Uterus (tissue), 4 donors: ENCODE data around the gene PLOD3. TPM values are rescaled to one million over a fixed set of nuclear protein-coding genes. Genes with fewer than 3 reads are reported as not detected.

Source experiments
- DNase-seq, 2 donors: peaks; one replicate each; pipeline ENCODE4 v3.0.0-alpha.2; 2019 to 2020
- H3K27ac ChIP-seq, 2 donors: fragments of 200-600 bp; sonication (generic); 1 replicate in 1 of 2; 2 replicates in 1 of 2; pipeline ENCODE4 v1.5.1; 2016 to 2018
- H3K27me3 ChIP-seq, 2 donors: fragments of 200-600 bp; sonication (generic); one replicate each; pipeline ENCODE4 v1.5.1; 2018 to 2019; ENCODE audit warnings: control low read depth in 1 of 2
- H3K36me3 ChIP-seq, 2 donors: fragments of 200-600 bp; sonication (generic); one replicate each; pipeline ENCODE4 v1.5.1; 2019; ENCODE audit warnings: control low read depth in 1 of 2
- H3K4me1 ChIP-seq, 2 donors: fragments of 200-600 bp; sonication (generic); one replicate each; pipeline ENCODE4 v1.5.1; 2018 to 2019; ENCODE audit warnings: control low read depth in 1 of 2
- H3K4me3 ChIP-seq, 2 donors: fragments of 200-600 bp; sonication (generic); 1 replicate in 1 of 2; 2 replicates in 1 of 2; pipeline ENCODE4 v1.5.1; 2018 to 2019; ENCODE audit warnings: mild to moderate bottlenecking in 1 of 2
- H3K9me3 ChIP-seq, 2 donors: fragments of 200-600 bp; sonication (generic); one replicate each; pipeline ENCODE4 v1.5.1; 2019; ENCODE audit warnings: control low read depth in 1 of 2
- POLR2A ChIP-seq, 2 donors: fragments of 450-650 bp; IDR thresholded peaks; one replicate each; pipeline ENCODE4 v1.6.1; 2016; ENCODE audit warnings: antibody characterized with exemption in 2 of 2, mild to moderate bottlenecking in 1 of 2, moderate library complexity in 1 of 2
- intact Hi-C: fragments of 100-400 bp; cut with DNase I; formaldehyde crosslinking; loops from one replicate; pipeline ENCODE4 v1.15.1; 2023; ENCODE audit warnings: low total_unique reads
- total RNA-seq, 4 donors: library from RNA; depleted of rRNA in 3 of 4; stranded (reverse); fragments of >200 nt in 3 of 4; gene quantifications; one replicate each; pipeline versions ENCODE4 v1.1.0 to v1.2.4, GENCODE V29; 2014 to 2023
- TF ChIP-seq, protein P1 (sequence below), 4 experiments: fragments of 200-600 bp in 2 of 4; fragments of 450-650 bp in 2 of 4; sonication (generic) in 2 of 4; IDR thresholded peaks; one replicate each; pipeline ENCODE4 v1.5.1; 2016 to 2019; ENCODE audit warnings: antibody characterized with exemption in 4 of 4, mild to moderate bottlenecking in 2 of 4, moderate library complexity in 1 of 4
- donor health status: DM: yes; HTN: yes; CAD: no.

Gene PLOD3
- total RNA-seq, 4 donors from 2014 or later = 29.2 to 75.4 (median 34.1) TPM

DNA sequence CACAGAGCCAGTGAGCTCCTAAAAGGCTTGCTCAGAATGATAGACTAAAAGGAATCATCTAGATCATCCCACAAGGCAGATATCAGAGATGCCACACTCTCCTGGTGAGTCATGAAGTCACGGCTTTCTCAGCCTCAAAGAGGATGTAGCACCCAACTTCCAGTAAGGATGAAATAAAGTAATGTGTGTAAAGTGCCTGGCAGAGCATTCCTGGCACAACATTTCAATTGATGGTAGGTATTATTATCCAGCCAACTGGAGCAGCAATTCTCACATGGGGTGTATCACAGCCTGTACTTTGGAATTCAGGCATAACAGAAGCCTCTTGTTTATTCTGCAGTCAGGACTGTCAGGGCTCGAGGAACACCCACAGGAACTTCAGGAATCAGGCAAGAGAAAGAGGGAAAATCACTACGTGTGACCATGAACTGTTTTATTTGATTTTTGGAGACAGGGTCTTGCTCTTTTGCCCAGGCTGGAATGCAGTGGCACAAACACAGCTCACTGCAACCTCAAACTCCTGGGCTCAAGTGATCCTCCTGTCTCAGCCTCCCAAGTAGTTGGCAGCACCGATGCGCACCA, 32.0 kb downstream of the PLOD3 start:
- no peak for DNase-seq
- Histone ChIP-seq H3K27me3 (peaks cover 5 to 13% of the 10 kb centered on the region in 2 donors), H3K27ac (no peak overlapping the region), H3K36me3 (no peaks in the 10 kb centered on the region), H3K4me3 (no peak overlapping the region), H3K9me3 (no peaks in the 10 kb centered on the region), H3K4me1 (no peaks in the 10 kb centered on the region)
- intact Hi-C loops = no loop called here
- TF ChIP-seq, protein P1, sequence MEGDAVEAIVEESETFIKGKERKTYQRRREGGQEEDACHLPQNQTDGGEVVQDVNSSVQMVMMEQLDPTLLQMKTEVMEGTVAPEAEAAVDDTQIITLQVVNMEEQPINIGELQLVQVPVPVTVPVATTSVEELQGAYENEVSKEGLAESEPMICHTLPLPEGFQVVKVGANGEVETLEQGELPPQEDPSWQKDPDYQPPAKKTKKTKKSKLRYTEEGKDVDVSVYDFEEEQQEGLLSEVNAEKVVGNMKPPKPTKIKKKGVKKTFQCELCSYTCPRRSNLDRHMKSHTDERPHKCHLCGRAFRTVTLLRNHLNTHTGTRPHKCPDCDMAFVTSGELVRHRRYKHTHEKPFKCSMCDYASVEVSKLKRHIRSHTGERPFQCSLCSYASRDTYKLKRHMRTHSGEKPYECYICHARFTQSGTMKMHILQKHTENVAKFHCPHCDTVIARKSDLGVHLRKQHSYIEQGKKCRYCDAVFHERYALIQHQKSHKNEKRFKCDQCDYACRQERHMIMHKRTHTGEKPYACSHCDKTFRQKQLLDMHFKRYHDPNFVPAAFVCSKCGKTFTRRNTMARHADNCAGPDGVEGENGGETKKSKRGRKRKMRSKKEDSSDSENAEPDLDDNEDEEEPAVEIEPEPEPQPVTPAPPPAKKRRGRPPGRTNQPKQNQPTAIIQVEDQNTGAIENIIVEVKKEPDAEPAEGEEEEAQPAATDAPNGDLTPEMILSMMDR (IDR thresholded peaks at IDR 0.05) = no peak
- no peak for TF ChIP-seq POLR2A (IDR thresholded peaks at IDR 0.05)

DNA sequence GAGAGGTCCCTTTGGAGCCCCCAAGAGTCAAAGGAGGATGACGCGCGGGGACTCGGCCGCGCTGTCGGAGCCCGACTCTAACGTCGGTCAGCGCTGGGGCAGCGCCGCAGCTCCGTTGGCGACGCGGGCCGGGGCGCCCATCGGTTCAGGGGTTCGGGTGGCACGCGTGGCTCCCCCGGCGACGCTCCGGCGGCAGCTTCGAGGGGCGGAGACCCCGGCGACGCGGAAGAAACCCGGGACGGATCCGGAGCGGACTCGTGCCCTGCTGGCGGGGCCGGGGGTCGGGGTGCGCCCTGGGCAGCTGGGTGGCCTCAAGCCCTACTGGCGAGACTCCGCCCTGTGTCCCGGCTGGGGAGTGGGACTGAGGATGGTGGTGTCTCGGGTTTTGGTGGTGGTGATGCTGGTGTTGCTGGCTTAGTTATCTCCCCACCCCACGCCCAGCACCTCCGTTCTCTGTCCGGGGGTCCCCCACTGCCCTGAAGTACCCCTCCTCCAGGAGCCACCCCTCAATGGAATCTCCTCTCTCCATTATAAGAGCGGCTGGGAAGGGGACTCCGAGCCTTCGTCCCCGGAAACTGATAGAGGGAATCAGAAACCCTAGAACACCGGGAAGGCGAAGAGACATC, 37.1 kb downstream of the PLOD3 start, which contains the start of gene NAT16:
TSS of gene NAT16 (minus strand) at position 164 of the 626 bp plus-strand sequence. CDS start 5,486 bp downstream, outside the sequence.
- H3K4me3 ChIP-seq = no peak within 1 kb of the TSS
- no peak for TF ChIP-seq POLR2A (IDR thresholded peaks at IDR 0.05)
- TF ChIP-seq, protein P1 (IDR thresholded peaks at IDR 0.05) = no peak

DNA sequence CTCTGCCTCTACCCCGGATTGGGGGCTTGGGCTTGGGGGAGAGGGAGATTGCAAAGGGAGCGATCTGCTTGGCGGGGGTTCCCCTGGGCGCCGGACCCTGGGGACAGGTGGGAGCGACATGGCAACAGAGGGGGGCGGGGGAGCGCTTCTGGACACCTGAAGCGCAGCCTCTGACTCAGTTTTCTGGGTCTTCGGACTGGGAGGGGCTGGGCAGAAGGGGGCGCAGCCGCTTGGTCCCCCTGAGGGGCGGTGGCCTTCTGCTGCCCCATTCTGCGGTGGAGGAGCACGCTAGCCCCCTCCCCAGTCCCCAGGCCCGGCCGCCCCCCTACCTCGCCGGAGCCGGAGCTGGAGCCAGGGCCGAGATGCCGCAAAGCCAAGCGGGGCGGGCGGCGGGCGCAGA, 37.7 kb downstream of the PLOD3 start:
- H3K4me3 ChIP-seq = no peak overlapping the region
- no peaks in the 10 kb centered on the region for H3K9me3 ChIP-seq
- no peaks in the 10 kb centered on the region for H3K36me3 ChIP-seq
- H3K27me3 ChIP-seq = peaks cover 6 to 53% of the 10 kb centered on the region in 2 donors
- H3K4me1 ChIP-seq = peaks cover 0 to 6% of the 10 kb centered on the region in 2 donors
- intact Hi-C loops = no loop called here
- no peak overlapping the region for H3K27ac ChIP-seq
- TF ChIP-seq, protein P1 (IDR thresholded peaks at IDR 0.05) = no peak
- no peak for TF ChIP-seq POLR2A (IDR thresholded peaks at IDR 0.05)
- no peak for DNase-seq

More for the DNA sequence above, 37.1 kb downstream of the PLOD3 start, which contains the start of gene NAT16:
- H3K27ac ChIP-seq = no peak within 1 kb of the TSS
- intact Hi-C loops = no loop called here
- H3K27me3 ChIP-seq = peaks cover 5 to 48% of the 10 kb centered on the region in 2 donors
- no peaks in the 10 kb centered on the region for H3K36me3 ChIP-seq
- H3K4me1 ChIP-seq = peaks cover 0 to 6% of the 10 kb centered on the region in 2 donors
- DNase-seq = no peak
- H3K9me3 ChIP-seq = no peaks in the 10 kb centered on the region

DNA sequence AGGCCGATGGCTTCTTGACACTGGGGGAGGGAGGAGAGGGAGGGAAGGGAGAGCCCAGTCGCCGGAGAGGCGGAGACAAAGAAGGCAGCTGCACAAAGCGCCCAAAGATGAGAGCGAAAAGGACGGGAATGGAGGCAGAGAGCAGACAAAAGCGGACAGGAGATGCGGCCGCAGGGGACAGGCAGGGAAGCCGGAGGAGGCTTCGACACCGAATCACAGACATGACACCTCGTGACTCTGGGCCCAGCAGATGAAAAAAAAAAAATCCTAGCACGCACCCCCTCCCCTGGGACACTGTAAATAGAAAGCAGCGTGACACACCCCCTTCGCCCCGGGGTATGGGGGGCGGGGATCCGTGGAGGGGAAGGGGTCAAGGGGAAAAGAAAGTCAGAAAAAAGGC, 38.3 kb downstream of the PLOD3 start:
- no peak for DNase-seq
- H3K27me3 ChIP-seq = peaks cover 12 to 59% of the 10 kb centered on the region in 2 donors
- intact Hi-C loops = no loop called here
- H3K9me3 ChIP-seq = no peaks in the 10 kb centered on the region
- peaks cover 0 to 6% of the 10 kb centered on the region in 2 donors for H3K4me1 ChIP-seq
- no peak overlapping the region for H3K4me3 ChIP-seq
- H3K27ac ChIP-seq = no peak overlapping the region
- TF ChIP-seq POLR2A (IDR thresholded peaks at IDR 0.05) = no peak
- TF ChIP-seq, protein P1 (IDR thresholded peaks at IDR 0.05) = no peak
- H3K36me3 ChIP-seq = no peaks in the 10 kb centered on the region

DNA sequence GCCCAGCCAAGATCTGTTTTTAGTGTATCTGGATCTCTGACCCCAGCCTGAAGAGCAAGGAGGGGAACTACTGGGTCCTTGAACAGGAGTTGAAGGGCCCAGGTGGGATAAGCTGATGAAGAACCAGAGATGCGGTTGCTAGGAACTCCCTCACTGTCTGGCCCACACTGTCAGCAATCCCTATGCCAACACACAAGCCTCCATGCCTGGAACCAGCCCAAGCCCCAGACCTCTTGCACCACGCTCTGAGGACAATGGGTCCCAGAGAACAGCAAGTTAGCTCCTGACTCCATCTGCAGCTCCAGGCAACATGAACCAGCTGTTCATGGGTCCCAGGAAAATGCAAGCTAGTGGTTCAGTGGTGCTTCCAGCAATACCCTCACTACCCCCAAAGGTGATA, 39.7 kb downstream of the PLOD3 start:
- no peak for DNase-seq
- Histone ChIP-seq H3K27ac (no peak overlapping the region), H3K27me3 (peaks cover 25 to 74% of the 10 kb centered on the region in 2 donors), H3K4me1 (peaks cover 0 to 17% of the 10 kb centered on the region in 2 donors), H3K36me3 (no peaks in the 10 kb centered on the region), H3K4me3 (no peak overlapping the region), H3K9me3 (no peaks in the 10 kb centered on the region)
- TF ChIP-seq, protein P1 (IDR thresholded peaks at IDR 0.05) = no peak
- TF ChIP-seq POLR2A (IDR thresholded peaks at IDR 0.05) = no peak
- intact Hi-C loops = no loop called here
